LNCaP clone FGC (cell line): ENCODE results near the gene POU3F2.

Experiments used
- DNase-seq: peaks from one replicate; pipeline ENCODE4 v3.0.0-alpha.2; 2011; ENCODE audit warnings: low read depth
- H3K4me3 ChIP-seq: 2 replicates; pipeline ENCODE4 v1.5.1; 2011; ENCODE audit warnings: mild to moderate bottlenecking, low read depth, low read length, control low read depth
- CTCF ChIP-seq: IDR thresholded peaks from 2 replicates; pipeline ENCODE4 v1.5.1; 2012; ENCODE audit warnings: mild to moderate bottlenecking; ENCODE audit not compliant: control insufficient read depth, insufficient read depth; ENCODE audit errors: extremely low read depth

Gene POU3F2

GRCh38 chr6:98840996-98841513 is 6.7 kb downstream of the POU3F2 start:
- no peak overlapping the region for H3K4me3 ChIP-seq
- DNase-seq: no peak
- no peak for TF ChIP-seq CTCF

- no peak for DNase-seq
- TF ChIP-seq CTCF: no peak
- no peak overlapping the region for H3K4me3 ChIP-seq
These were observed 7.4 kb downstream of the POU3F2 start for GRCh38 chr6:98841621-98842341.

GRCh38 chr6:98842342-98843180 is 8.2 kb downstream of the POU3F2 start:
- no peak overlapping the region for H3K4me3 ChIP-seq

GRCh38 chr6:98843271-98844243 is 9.2 kb downstream of the POU3F2 start:
- H3K4me3 ChIP-seq: no peak overlapping the region
- DNase-seq: no peak
- TF ChIP-seq CTCF: no peak

More at GRCh38 chr6:98842342-98843180, 8.2 kb downstream of the POU3F2 start:
- TF ChIP-seq CTCF: no peak
- DNase-seq: no peak

- TF ChIP-seq CTCF: no peak
- no peak for DNase-seq
- no peak overlapping the region for H3K4me3 ChIP-seq
These were observed 10.2 kb downstream of the POU3F2 start for GRCh38 chr6:98844244-98845210.
